22Rv1 (cell line): ENCODE measurements around the gene SHCBP1L.

ENCODE experiments used
- CTCF ChIP-seq: fragments of 450-650 bp; IDR thresholded peaks from 2 replicates; pipeline ENCODE4 v1.5.1; 2017; ENCODE audit warnings: mild to moderate bottlenecking
- ZFX ChIP-seq: fragments of 450-650 bp; IDR thresholded peaks from 2 replicates; pipeline ENCODE4 v1.6.1; 2017; ENCODE audit warnings: antibody characterized with exemption, borderline replicate concordance

GRCh38 chr1:182910143-182910542, 42.8 kb downstream of the SHCBP1L start:
- TF ChIP-seq CTCF (peak; percentile 19; the same call in 1 of the 2 replicates), ZFX (no peak)
